Karpas-422 (cell line): Measurements from ENCODE around the gene RAB27A. TPM values are rescaled to one million over a fixed set of nuclear protein-coding genes. Genes with fewer than 3 reads are reported as not detected.
"Not testable (repeated sequence)": the region's sequence is repeated elsewhere in the genome, so short reads cannot be mapped to it uniquely, and the experiment has no call there.

Experiments
- DNase-seq: peaks from one replicate; pipeline ENCODE4 v3.0.0-alpha.2; 2015
- H2AFZ ChIP-seq: fragments of 200-600 bp; sonication (generic); 2 replicates; pipeline ENCODE4 v1.6.1; 2014; ENCODE audit warnings: antibody characterized with exemption, low read length, mixed read lengths
- H3K27ac ChIP-seq: fragments of 200-600 bp; sonication (generic); 2 replicates; pipeline ENCODE4 v1.5.1; 2014; ENCODE audit warnings: mild to moderate bottlenecking, low read length, moderate library complexity
- H3K27me3 ChIP-seq: fragments of 200-600 bp; sonication (generic); 2 replicates; pipeline ENCODE4 v1.6.1; 2014; ENCODE audit warnings: low read length, mixed read lengths
- H3K36me3 ChIP-seq: fragments of 200-600 bp; sonication (generic); 2 replicates; pipeline ENCODE4 v1.6.1; 2014; ENCODE audit warnings: low read length, mixed read lengths; ENCODE audit not compliant: insufficient read depth
- H3K4me1 ChIP-seq: fragments of 200-600 bp; sonication (generic); 2 replicates; pipeline ENCODE4 v1.6.1; 2014; ENCODE audit warnings: mild to moderate bottlenecking, low read length, mixed read lengths
- H3K4me2 ChIP-seq: fragments of 200-600 bp; sonication (generic); 2 replicates; pipeline ENCODE4 v1.6.1; 2014; ENCODE audit warnings: low read length, low read depth, mild to moderate bottlenecking; ENCODE audit not compliant: poor library complexity, severe bottlenecking
- H3K4me3 ChIP-seq: fragments of 200-600 bp; sonication (generic); 2 replicates; pipeline ENCODE4 v1.5.1; 2014; ENCODE audit warnings: mild to moderate bottlenecking, antibody characterized with exemption, low read length, mixed read lengths
- H3K79me2 ChIP-seq: fragments of 200-600 bp; sonication (generic); 2 replicates; pipeline ENCODE4 v1.6.1; 2014; ENCODE audit warnings: mild to moderate bottlenecking, low read length, mixed read lengths
- H3K9ac ChIP-seq: fragments of 200-600 bp; sonication (generic); 2 replicates; pipeline ENCODE4 v1.6.0; 2014; ENCODE audit warnings: low read length
- H3K9me2 ChIP-seq: fragments of 200-600 bp; sonication (generic), shearing (Covaris generic); replicated peaks from 2 replicates; pipeline ENCODE4 v1.6.0; 2014; ENCODE audit warnings: mild to moderate bottlenecking, low read length, moderate library complexity; ENCODE audit not compliant: insufficient read depth
- H3K9me3 ChIP-seq: fragments of 300-700, 200-600 bp; sonication (generic); 2 replicates; pipeline ENCODE4 v1.6.1; 2014; ENCODE audit warnings: low read length, mixed read lengths
- H4K20me1 ChIP-seq: fragments of 200-600 bp; sonication (generic); 2 replicates; pipeline ENCODE4 v1.6.1; 2014; ENCODE audit warnings: mild to moderate bottlenecking, antibody characterized with exemption, low read length, low read depth; ENCODE audit not compliant: insufficient read depth
- total RNA-seq: library from RNA; depleted of rRNA; stranded (reverse); fragments of >200 nt; shearing (Covaris generic); gene quantifications from 2 replicates; pipeline ENCODE4 v1.2.3, GENCODE V29; 2014; ENCODE audit warnings: low replicate concordance

RAB27A gene
- total RNA-seq, 1 experiment from 2014 or later = 1.3 TPM

GRCh38 chr15:55260562-55261131, 29.0 kb downstream of the RAB27A start:
- H3K79me2 ChIP-seq = no peaks in the 10 kb centered on the region

GRCh38 chr15:55257938-55258337, 31.7 kb downstream of the RAB27A start:
- Histone ChIP-seq H3K4me1 (no peaks in the 10 kb centered on the region; the same call in 1 of the 2 replicates), H3K79me2 (no peaks in the 10 kb centered on the region), H3K9me2 (no peaks in the 10 kb centered on the region), H3K4me2 (no peak overlapping the region), H3K36me3 (no peaks in the 10 kb centered on the region), H3K9ac (no peak overlapping the region), H4K20me1 (no peaks in the 10 kb centered on the region), H2AFZ (no peak overlapping the region), H3K27me3 (no peaks in the 10 kb centered on the region), H3K27ac (no peak overlapping the region), H3K4me3 (no peak overlapping the region), H3K9me3 (no peaks in the 10 kb centered on the region)
- no peak for DNase-seq

More at GRCh38 chr15:55260562-55261131, 29.0 kb downstream of the RAB27A start:
- Histone ChIP-seq H3K9ac (no peak overlapping the region), H3K4me2 (no peak overlapping the region), H3K4me3 (no peak overlapping the region), H3K9me2 (no peaks in the 10 kb centered on the region), H4K20me1 (no peaks in the 10 kb centered on the region), H3K4me1 (no peaks in the 10 kb centered on the region; the same call in 1 of the 2 replicates), H3K36me3 (no peaks in the 10 kb centered on the region), H3K27ac (no peak overlapping the region), H3K9me3 (no peaks in the 10 kb centered on the region), H3K27me3 (no peaks in the 10 kb centered on the region), H2AFZ (no peak overlapping the region)
- no peak for DNase-seq

- Histone ChIP-seq H3K27ac (no peak overlapping the region), H3K79me2 (no peaks in the 10 kb centered on the region)
Measured at GRCh38 chr15:55257012-55257670, 32.5 kb downstream of the RAB27A start.

GRCh38 chr15:55256281-55257011, 33.2 kb downstream of the RAB27A start:
- Histone ChIP-seq H3K36me3 (no peaks in the 10 kb centered on the region), H3K27me3 (no peaks in the 10 kb centered on the region), H3K4me2 (no peak overlapping the region), H3K27ac (no peak overlapping the region), H3K79me2 (no peaks in the 10 kb centered on the region), H3K4me3 (no peak overlapping the region), H3K9ac (no peak overlapping the region), H3K9me3 (no peaks in the 10 kb centered on the region), H3K9me2 (no peaks in the 10 kb centered on the region), H2AFZ (no peak overlapping the region), H3K4me1 (no peaks in the 10 kb centered on the region; the same call in 1 of the 2 replicates), H4K20me1 (no peaks in the 10 kb centered on the region)
- DNase-seq = no peak

More at GRCh38 chr15:55257012-55257670, 32.5 kb downstream of the RAB27A start:
- no peaks in the 10 kb centered on the region for H3K9me3 ChIP-seq
- no peak for DNase-seq
- H3K4me3 ChIP-seq = no peak overlapping the region
- H3K4me2 ChIP-seq = no peak overlapping the region
- no peak overlapping the region for H2AFZ ChIP-seq
- H3K4me1 ChIP-seq = no peaks in the 10 kb centered on the region; the same call in 1 of the 2 replicates
- H3K36me3 ChIP-seq = no peaks in the 10 kb centered on the region
- H3K9me2 ChIP-seq = no peaks in the 10 kb centered on the region
- H3K9ac ChIP-seq = no peak overlapping the region
- no peaks in the 10 kb centered on the region for H4K20me1 ChIP-seq
- no peaks in the 10 kb centered on the region for H3K27me3 ChIP-seq

- Histone ChIP-seq H2AFZ (no peak overlapping the region), H3K79me2 (no peaks in the 10 kb centered on the region), H3K9me2 (no peaks in the 10 kb centered on the region), H3K9ac (no peak overlapping the region), H3K4me3 (peak overlapping the region; percentile 7; the same call in 1 of the 2 replicates), H3K27me3 (no peaks in the 10 kb centered on the region), H3K27ac (no peak overlapping the region), H4K20me1 (no peaks in the 10 kb centered on the region), H3K36me3 (no peaks in the 10 kb centered on the region), H3K4me2 (no peak overlapping the region), H3K9me3 (no peaks in the 10 kb centered on the region), H3K4me1 (peaks cover 6% of the 10 kb centered on the region)
- DNase-seq = no peak
Measured at GRCh38 chr15:55255714-55256113, 33.9 kb downstream of the RAB27A start.

- no peaks in the 10 kb centered on the region for H3K36me3 ChIP-seq
- H3K9ac ChIP-seq = no peak overlapping the region
- no peaks in the 10 kb centered on the region for H3K27me3 ChIP-seq
- H3K4me3 ChIP-seq = no peak overlapping the region
- no peak for DNase-seq
- peaks cover 12% of the 10 kb centered on the region for H3K4me1 ChIP-seq
- H3K79me2 ChIP-seq = no peaks in the 10 kb centered on the region
- H3K4me2 ChIP-seq = no peak overlapping the region
- H4K20me1 ChIP-seq = no peaks in the 10 kb centered on the region
- H3K9me2 ChIP-seq = no peaks in the 10 kb centered on the region
- no peak overlapping the region for H2AFZ ChIP-seq
- H3K9me3 ChIP-seq = no peaks in the 10 kb centered on the region
- no peak overlapping the region for H3K27ac ChIP-seq
Measured at GRCh38 chr15:55254916-55255679, 34.5 kb downstream of the RAB27A start.

GRCh38 chr15:55253580-55253979, 36.0 kb downstream of the RAB27A start:
- H3K9me3 ChIP-seq = no peaks in the 10 kb centered on the region
- no peaks in the 10 kb centered on the region for H3K27me3 ChIP-seq
- no peak overlapping the region for H3K9ac ChIP-seq
- DNase-seq = no peak
- no peak overlapping the region for H2AFZ ChIP-seq
- no peaks in the 10 kb centered on the region for H3K36me3 ChIP-seq
- H3K27ac ChIP-seq = no peak overlapping the region
- no peaks in the 10 kb centered on the region for H3K9me2 ChIP-seq
- H3K79me2 ChIP-seq = no peaks in the 10 kb centered on the region
- no peaks in the 10 kb centered on the region for H4K20me1 ChIP-seq
- peaks cover 14% of the 10 kb centered on the region for H3K4me1 ChIP-seq
- H3K4me2 ChIP-seq = no peak overlapping the region
- no peak overlapping the region for H3K4me3 ChIP-seq

GRCh38 chr15:55252201-55252600, 37.4 kb downstream of the RAB27A start:
- not testable (repeated sequence) for H2AFZ ChIP-seq, H3K79me2 ChIP-seq, H3K9me2 ChIP-seq, H3K27me3 ChIP-seq, DNase-seq, H3K27ac ChIP-seq, H3K9ac ChIP-seq, H3K4me3 ChIP-seq, H4K20me1 ChIP-seq, H3K9me3 ChIP-seq, H3K4me2 ChIP-seq, H3K36me3 ChIP-seq
- H3K4me1 ChIP-seq = peaks cover 14% of the 10 kb centered on the region
